HG02588 (cell line): ENCODE results near the gene ASB13.

Experiments used
- ATAC-seq: cut with Tn5 transposase; IDR thresholded peaks from one replicate; pipeline ENCODE4 v1.9.1; 2021; ENCODE audit warnings: mild to moderate bottlenecking, moderate library complexity; ENCODE audit not compliant: unreplicated experiment

The ASB13 gene, protein sequence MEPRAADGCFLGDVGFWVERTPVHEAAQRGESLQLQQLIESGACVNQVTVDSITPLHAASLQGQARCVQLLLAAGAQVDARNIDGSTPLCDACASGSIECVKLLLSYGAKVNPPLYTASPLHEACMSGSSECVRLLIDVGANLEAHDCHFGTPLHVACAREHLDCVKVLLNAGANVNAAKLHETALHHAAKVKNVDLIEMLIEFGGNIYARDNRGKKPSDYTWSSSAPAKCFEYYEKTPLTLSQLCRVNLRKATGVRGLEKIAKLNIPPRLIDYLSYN

DNA sequence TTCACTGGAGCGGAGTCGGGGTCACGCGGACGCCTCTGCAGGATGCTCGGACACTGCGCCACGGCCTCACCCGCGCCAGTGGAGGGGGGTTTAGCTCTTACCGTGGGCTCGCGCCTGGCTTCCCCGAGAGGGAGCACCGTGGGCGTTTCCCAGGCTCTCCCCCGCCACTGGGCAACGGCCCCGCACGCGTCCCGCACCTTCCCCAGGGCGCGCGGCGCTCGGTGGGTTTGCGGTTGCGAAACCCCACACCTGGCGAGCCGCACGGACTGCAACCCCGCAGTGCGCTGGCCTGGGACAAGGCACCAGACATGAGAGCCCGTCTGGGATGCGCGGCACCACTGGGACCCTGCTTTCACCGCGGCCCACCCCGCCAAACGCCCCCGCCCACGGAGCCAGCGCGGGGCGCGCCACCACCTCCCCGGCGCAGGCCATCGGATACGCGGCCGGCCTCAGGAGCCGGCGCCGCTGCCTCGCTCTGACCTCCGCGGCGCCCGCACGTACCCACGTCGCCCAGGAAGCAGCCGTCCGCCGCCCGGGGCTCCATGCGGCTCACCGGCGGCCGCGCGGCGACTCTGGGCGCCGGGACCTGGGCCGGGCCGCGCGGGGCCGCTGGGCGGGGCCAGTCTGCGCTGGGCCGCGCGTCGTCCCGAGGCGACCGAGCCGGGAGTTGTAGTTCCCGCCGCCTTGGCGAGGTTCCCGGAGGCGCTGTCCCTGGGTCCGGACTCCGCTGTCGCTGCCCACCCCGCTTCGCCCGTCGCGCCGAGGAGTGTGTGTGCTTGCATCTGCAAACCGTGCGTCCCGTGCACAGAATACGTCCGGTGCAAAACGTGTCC is at the start of gene ASB13:
Gene ASB13 (minus strand): TSS at position 588 of the 833 bp plus-strand sequence. CDS start 44 bp downstream, at position 544.
- ATAC-seq = peak; percentile 65

DNA sequence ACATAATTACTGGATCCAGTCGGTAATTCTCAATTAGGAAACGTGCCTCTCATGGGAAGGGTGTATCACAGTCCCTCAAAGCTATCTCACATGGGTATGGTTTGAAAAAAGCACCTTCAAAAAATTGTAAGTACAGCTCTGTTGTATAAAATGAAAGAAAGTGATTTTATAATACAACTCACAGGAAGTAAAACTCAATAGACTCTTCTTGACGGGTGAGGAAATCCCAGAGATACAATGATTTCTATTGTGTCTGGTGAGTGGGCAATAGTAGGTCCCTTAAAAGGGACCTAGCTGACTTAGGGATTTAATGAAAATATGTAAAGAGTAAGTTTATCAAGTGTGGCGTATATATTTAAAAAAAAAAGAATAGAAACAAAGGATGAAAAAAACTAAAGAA is 45.2 kb upstream of the ASB13 start:
- ATAC-seq = no peak

DNA sequence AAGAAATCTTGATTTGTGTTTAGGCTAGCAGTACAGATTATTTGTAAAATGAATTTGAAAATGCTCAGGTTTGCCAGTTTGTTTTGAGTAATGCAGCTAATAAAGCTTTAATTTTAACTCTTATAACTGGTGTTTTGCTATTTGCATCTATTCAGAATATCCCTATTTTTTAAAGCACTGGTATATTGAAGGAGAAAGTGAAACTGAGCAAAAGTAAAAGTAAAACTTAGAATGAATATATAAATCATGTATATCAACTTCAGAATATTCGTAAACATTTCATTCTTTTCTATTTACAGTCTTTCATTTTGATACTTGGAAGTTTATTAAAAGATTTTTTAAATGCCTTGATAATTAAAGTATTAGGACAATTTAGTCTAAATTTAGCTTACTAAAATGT is 44.5 kb upstream of the ASB13 start:
- no peak for ATAC-seq

DNA sequence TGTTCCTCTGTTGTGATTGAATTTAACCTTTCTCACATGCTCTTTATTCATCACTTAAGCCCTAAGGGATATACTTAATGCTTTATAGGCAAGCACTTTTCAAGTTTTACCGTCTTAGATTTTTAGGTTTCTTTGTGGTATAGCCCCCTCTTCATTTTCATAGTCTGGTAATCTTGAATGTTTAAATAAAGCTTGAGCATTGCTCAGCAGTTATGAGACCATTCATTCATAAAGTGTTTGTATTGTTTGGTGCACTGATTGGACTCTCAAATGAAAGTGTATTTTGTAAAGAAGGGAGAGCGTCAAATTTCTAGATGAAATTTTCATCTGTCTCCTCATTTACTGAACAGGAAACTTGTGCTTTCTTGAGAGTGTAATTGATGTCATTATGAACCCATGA is 43.5 kb upstream of the ASB13 start:
- no peak for ATAC-seq

DNA sequence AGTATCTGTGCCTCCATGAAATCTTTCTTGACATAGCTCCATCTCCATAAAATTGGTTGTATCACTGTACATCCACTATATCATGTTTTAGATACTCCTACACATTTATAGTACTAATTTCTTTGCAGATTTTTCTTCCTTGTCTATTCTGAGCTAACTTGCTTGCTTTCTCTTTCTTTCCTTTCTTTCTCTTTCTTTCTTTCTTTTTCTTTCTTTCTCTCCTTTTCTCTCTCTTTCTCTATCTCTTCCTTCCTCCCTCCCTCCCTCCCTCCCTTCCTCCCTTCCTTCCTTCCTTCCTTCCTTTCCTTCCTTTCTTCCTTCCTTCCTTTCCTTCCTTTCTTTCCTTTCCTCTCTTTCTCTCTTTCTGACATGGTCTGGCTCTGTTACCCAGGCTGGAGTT is 42.0 kb upstream of the ASB13 start:
- no peak for ATAC-seq

DNA sequence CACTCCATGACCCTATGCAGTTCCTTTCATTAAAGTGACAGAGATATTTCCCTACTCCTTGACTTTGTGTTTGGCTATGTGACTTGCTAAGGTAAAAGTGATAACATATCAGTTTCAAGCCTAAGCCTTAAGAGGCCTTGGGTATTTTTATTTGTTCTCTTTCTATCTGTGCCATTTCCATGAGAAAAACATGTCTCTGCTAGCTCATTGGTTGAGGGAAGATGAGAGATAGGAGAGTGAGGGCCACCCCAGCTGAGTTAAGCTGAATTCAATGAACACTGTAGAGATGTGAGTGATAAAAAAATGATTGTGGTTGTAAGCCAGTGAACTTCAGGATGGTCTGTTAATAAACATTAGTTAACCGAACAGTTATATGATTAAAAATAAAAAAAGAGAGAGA is 31.7 kb upstream of the ASB13 start:
- ATAC-seq = no peak

DNA sequence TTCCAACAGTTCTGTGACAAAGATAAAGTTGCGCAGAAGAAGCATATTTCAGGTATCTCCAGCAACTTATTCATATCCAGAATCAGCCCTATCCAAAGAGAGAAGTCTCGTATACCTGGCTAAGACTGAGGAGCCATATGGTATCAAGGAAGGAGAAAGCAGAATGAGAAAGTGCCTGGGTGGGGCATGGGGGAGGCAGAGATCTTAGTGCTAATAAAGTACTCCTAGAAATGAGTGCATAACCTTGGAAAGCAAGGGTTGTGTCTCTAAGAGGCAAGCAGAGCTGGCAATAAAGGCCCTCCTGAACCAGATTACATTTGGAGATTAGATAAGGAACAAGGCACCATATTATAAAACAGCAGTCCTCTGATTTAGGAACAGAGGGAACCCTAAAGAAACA is 30.9 kb upstream of the ASB13 start:
- ATAC-seq = no peak

DNA sequence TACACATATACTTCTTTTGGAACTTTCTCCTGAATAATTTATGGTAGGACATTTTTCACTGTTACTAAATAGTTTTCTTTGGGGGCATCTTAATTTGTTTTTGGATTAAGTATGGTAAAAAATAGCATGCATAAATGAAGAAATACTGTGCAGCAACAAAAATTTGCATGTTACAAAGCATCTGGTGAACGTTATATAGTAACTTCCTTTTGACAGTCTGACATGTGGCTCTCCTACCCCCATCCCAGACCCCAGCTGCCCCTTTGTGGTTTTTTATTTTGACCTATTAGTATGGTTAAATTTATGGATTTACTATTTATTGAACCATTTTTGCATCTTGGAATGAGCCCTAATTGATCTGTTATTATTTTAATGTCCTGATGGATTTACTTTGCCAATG is 28.2 kb upstream of the ASB13 start:
- no peak for ATAC-seq

DNA sequence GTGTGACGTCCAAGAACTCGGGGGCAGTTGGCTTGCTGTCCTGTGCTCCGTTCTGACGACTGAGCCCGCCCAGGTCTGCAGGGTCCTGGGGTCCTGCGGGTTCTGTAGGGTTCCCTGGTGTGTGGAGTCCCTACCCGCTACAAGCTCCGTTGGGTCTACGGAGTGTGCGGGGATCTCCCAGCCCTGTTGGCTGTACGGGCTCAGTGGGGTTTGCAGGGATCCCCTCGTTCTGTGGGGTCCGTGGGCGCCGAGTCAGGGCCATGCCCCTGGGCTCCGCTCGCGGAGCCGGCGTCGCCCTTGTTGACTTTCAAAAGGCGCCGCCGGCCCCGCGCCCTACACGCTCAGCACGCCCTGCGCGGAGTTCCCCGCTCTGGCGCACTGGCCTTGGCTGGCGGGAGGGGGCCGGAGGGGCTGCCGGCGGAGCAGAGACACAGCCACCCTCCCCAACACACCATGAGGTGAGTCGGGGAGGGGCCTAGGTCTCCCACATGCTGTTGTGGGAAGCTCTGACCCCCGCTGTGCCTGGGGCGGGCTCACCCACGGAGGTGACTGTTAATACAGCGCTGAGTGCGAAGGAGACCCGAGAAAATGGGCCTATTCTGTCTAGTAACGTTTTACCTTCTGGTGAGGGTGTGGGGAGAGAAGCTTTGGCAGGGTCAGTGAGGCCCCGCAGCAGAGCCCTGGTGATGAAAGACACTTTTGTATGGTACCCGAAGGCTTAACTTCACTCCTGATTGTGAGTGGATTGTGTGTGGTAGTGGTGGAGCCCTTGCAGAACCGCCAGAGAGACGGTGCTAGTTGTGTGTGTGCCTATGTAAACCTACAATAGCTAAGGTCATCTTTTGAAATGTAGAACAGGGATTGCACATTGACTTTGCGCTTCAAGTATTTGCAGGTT is 26.3 kb upstream of the ASB13 start:
- peak; percentile 82 for ATAC-seq

DNA sequence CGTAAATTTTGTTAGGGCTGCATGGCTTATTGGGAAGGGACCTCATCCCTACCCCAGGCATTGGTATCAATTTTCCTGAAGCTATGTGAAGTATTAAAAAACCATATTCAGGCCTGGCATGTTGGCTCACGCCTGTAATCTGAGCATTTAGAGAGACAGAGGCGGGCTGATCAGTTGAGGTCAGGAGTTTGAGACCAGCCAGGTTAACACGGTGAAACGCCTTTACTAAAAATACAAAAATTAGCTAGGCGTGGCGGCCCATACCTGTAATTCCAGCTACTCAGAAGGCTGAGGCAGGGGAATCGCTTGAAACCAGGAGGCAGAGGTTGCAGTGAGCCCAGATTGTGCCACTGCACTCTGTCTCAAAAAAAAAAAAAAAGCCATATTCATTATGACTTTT is 25.4 kb upstream of the ASB13 start:
- ATAC-seq = no peak

DNA sequence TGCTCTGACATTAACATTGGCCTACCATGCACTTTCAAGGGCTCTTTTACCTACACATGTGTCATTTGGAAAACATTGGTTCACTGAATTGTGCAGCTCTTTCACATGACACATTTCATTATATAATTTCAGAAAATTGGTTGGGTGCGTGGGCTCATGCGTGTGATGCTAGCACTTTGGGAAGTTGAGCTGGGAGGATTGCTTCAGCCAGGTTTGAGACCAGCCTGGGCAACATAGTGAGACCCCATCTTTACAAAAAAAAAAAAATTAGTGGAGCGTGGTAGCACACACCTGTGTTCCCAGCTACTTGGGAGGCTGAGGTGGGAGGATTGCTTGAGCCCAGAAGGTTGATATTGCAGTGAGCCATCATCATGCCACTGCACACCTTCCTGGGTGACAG is 22.2 kb upstream of the ASB13 start:
- ATAC-seq = no peak

DNA sequence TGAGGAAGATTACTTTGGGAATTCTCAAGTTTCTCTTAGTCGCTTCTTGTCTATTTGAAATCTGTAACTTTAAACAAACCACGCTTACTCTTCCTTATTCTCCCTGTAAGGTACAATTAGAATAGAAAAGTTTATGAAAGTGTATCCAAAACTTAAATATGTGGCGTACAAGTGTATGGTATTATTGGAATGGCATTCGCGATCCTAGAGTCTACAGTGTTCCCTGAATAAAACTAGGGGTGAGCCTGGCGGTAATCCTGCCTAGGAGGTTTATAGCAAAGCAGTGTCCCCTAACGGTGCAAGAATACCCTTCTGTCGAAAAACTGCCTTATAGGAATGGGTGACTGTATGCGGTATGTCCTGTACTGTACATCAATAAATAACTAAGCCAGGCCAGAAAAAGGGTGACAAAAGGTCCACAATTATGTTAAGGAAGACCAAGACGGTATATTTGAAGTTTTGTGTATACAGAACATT is 19.4 kb upstream of the ASB13 start:
- ATAC-seq = no peak

DNA sequence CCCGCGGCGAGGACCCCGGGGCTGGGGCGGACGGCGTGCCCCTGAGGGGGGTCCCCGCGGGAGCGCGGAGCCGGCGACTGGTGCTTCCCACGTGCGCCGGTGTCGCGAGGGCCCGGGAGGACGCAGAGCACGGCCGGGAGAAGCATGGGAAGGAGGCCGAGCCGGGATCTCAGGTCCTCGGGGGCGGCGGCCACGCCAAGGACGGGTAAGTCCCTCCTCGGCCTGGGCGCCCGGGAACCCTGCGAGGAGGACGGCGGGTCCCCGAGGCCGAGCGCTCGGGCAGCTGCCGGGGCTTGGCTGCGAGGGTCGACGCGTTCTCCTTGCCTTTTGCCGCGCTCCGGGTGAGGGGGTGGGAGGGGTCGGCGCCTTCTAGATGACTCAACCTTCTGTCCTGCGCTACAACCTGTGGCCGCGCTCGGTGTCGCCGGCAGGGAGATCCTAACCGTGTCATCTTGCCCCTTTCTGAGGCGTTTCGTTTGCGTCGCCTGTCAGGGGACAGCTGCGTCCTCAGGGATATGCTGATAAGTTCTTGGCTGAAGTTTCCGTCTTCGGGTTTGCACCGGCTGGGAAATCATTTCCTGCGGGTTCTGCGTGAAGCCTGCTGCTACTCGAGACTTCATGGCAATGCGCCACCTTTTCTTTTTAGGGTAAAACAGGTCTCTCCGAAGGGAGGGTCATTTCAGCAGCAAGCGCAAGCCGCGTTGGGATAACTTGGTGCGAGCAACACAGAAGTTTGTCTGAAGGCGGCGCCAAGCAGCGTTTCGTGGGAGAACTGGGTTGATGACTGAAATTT is 18.8 kb upstream of the ASB13 start:
- ATAC-seq = peak; percentile 54

DNA sequence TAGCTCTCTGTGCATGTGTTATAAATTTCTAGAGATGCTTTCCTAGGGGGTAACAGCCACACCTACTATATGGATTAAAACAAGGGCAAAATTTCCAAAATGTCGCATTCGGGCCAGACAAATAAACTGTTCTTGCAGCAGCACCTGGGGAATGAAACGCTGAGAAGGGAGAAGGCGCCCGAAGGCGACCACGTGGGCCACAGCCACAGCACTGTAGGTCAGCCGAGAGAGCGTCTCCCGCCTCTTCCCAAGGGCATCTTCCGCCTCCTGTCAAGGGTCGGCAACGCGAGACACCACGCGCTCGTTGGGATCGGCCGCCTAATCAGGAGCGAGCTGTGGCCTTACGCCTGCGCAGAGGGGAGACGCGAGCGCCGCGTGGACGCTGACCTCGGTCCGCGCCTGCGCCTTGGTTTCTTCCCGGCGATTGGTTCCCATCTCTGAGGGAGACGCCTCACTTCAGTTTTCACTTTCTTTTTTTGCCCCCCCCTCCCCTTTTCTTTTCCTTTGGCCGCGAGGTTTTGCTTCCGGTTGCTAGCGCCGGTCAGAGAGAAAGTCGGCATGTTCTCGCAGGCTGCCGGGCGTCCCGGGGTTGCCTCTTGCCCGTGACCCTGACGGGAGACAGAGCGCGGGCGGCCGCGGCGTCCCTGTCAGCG is 18.0 kb upstream of the ASB13 start, which contains the start of gene TASOR2:
Gene TASOR2 (plus strand): TSS at position 521 of the 653 bp plus-strand sequence. CDS start 35,805 bp downstream, outside the sequence.
- ATAC-seq = peak; percentile 69

DNA sequence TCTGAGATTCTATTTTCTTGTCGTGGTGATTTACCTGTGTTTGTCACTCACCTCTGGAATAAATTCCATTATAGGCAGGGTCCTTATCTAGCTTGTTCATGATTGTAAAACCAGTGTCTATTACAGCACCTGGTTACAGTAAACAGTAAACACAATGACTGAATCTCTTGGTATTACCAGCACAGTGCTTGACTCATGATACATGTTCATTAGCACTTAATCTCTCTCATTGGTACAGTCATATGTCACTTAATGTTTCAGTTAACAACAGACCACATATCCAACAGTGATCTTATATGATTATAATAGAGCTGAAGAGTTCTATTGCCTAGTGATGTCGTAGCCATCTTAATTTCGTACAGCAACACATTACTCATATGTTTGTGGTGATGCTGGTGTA is 16.7 kb upstream of the ASB13 start:
- no peak for ATAC-seq

DNA sequence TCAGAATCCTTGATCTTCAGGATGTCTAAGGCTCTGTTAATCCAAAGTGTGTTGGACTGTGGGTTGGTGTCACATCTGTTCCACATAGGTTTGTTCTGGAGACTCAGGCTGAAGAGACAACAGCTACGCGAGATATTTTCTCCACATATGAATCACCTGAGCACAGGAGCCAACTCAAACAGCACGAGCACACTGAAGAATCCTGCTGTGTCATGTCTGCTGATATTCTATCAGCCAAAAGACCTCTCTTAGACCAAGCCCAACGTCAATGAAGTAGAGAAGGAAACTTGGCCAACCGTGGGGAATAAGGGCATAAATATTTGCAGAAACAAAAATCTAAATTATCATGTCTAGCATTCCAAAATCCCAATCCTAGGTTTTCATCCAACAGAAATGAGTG is 15.5 kb upstream of the ASB13 start:
- ATAC-seq = no peak

DNA sequence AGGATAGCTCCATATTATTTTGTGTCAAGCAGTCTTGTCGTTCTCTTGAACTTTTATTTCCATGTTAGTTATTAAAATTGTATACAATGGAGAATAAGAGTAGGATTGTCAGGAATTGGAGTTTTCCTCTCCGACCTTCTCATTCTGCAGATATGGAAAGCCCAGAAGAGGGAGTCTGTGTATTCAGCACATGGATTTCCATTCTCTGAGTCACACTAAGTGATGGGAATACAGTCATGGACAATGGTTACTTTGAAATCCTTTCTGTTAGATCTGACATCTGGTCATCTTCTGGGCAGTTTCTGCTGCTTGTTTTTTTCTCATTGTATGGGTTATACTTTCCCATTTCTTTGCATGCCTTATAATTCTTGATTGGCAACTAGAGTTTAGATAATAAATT is 13.2 kb upstream of the ASB13 start:
- no peak for ATAC-seq

DNA sequence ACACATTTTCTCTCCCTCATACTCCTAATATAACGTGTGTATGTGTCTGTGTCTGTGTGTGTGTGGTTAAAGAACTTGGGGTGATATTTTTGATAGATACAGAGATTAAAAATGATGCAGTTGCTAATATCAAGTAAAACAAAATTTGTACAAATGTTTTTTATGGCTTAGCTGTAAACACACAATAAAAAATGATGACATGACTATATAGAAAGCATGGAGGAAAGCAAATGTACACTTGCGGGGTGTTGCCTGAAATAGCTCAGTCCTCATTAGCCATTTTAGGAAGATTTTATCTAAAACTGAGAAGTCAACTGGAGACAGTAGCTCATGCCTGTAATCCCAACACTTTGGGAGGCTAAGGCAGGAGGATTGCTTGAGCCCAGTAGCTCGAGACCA is 12.6 kb upstream of the ASB13 start:
- ATAC-seq = no peak

DNA sequence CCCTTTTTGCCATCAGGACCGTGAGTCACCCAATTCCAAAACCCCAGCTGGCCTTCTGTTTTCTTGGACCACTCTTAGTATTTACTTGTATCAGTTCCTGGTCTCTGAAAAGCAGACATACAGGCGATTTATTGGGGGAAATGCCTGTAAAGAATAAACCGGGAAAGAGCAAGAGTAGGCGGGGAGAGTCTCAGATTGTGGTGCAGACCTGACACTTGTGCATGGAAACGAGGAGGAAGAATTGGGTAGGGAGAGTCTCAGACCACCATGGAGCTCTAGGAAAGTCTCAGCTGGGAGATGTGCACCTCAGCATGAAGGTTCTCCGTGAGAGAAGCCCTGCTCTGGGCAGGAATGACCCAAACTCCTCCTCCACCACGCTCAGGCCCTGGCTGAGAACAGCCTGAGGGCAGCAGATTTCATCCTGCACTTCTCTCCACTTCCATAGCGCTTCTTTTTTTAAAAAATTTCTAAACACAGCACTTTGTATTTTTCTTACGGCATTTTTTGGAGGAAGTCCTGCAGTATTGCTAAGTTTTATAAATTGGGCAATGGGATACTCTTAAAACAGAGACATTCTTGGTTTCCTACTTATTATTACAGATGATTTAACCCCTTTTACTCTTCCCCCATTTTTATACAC is 12.1 kb upstream of the ASB13 start:
- no peak for ATAC-seq
